ENCODE results near the gene BCL2A1. TPM values are rescaled to one million over a fixed set of nuclear protein-coding genes. Genes with fewer than 3 reads are reported as not detected.

Gene BCL2A1
- total RNA-seq, 1 donor from 2014 or later = not detected

DNA sequence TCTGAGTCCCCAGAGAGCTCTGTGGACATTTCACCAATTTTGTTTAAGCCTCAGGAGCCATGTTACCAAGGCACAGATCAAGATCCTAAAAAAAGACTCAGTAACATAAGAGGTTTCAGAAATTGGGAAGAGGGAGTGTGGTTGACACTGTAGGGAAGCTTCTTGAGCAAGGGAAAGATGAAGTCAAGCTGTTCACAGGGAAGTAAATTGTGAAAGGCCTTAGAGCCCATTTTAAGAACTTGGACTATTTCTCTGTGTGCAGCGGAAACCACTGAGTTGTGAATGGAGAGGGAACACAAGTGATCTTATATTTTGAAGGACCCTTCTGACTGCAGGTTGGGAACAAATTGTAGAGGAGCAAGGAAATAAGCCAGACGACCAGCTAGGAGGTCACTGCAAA is 18.7 kb downstream of the BCL2A1 start:
- DNase-seq (ENCODE audit: low spot score in 2 of 2) = no peak
- TF ChIP-seq, protein P1, sequence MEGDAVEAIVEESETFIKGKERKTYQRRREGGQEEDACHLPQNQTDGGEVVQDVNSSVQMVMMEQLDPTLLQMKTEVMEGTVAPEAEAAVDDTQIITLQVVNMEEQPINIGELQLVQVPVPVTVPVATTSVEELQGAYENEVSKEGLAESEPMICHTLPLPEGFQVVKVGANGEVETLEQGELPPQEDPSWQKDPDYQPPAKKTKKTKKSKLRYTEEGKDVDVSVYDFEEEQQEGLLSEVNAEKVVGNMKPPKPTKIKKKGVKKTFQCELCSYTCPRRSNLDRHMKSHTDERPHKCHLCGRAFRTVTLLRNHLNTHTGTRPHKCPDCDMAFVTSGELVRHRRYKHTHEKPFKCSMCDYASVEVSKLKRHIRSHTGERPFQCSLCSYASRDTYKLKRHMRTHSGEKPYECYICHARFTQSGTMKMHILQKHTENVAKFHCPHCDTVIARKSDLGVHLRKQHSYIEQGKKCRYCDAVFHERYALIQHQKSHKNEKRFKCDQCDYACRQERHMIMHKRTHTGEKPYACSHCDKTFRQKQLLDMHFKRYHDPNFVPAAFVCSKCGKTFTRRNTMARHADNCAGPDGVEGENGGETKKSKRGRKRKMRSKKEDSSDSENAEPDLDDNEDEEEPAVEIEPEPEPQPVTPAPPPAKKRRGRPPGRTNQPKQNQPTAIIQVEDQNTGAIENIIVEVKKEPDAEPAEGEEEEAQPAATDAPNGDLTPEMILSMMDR (IDR thresholded peaks at IDR 0.05) = no peak
- Histone ChIP-seq H3K36me3 (no peaks in the 10 kb centered on the region), H3K27ac (no peak overlapping the region), H3K9me3 (no peaks in the 10 kb centered on the region), H3K27me3 (no peaks in the 10 kb centered on the region), H3K4me1 (no peaks in the 10 kb centered on the region), H3K4me3 (no peak overlapping the region)
- intact Hi-C loops (cut with DNase I) = no loop called here

DNA sequence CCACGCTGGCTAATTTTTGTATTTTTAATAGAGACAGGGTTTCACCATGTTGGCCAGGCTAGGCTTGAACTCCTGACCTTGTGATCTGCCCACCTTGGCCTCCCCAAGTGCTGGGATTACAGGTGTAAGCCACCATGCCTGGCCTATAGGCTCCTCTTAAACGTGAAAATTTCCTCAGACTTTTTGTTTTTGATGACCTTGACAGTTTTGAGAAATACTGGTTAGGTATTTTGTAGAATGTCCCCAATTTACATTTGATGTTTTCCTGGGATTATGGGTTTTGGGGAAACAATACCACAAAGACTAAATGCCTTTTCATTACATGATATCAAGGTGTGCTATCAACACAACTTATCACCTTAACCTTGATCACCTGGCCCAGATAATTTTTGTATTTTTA is 20.7 kb downstream of the BCL2A1 start:
- no peaks in the 10 kb centered on the region for H3K27me3 ChIP-seq
- no peak for DNase-seq (ENCODE audit: low spot score in 2 of 2)
- H3K9me3 ChIP-seq = no peaks in the 10 kb centered on the region
- no peak overlapping the region for H3K4me3 ChIP-seq
- H3K27ac ChIP-seq = no peak overlapping the region
- intact Hi-C loops (cut with DNase I) = no loop called here
- no peaks in the 10 kb centered on the region for H3K4me1 ChIP-seq
- TF ChIP-seq, protein P1 (IDR thresholded peaks at IDR 0.05) = no peak
- no peaks in the 10 kb centered on the region for H3K36me3 ChIP-seq

DNA sequence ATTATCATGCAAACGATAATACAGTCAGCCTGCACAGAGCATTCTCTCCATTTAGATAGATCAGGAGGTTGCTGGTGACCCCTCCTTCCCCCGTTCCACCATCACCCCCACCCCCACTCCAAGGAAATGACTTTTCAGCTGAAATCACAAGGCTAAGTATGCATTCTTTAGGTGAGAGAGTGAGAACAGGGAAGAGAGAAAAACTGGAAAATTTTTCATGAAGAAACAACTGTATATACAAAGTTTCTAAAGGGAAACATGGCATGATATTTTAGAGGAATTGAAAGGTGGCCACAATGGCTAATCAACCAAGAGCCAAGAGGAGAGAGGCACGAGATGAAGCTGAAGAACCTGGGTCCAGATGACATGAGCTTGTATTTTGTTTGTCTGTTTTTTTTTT is 22.2 kb downstream of the BCL2A1 start:
- H3K4me3 ChIP-seq = no peak overlapping the region
- no peak overlapping the region for H3K27ac ChIP-seq
- intact Hi-C loops (cut with DNase I) = no loop called here
- no peak for DNase-seq (ENCODE audit: low spot score in 2 of 2)
- H3K4me1 ChIP-seq = no peaks in the 10 kb centered on the region
- TF ChIP-seq, protein P1 (IDR thresholded peaks at IDR 0.05) = no peak
- H3K27me3 ChIP-seq = no peaks in the 10 kb centered on the region
- no peaks in the 10 kb centered on the region for H3K9me3 ChIP-seq
- no peaks in the 10 kb centered on the region for H3K36me3 ChIP-seq

DNA sequence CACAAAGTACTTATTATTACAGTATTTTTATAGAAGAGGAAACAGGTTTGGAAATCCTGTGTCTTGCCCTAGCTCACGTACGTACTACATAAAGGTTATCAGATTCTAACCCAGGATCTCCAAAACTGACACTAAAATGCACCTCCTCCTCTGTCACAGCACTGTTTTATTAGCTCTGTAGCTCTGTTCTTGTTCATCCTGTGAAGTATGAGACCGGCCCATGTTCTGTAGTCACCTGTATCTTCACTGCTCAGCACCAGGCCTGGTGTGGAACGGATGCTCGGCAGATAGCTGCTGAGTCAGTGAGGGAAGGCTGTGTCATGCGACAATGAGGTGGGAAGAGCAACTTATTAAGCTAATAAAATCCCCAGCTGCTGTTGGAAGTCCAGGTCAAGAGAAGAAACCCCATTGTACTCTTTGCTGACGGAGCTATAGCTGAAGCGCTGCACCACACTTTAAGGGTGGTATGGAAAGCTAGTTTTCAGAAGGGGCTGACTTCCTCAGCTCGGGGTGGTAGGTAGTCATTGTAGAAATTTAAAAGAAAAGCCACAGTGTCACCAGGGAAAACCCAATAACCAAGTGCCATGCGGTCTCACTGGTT is 22.8 kb downstream of the BCL2A1 start:
- TF ChIP-seq, protein P1 (IDR thresholded peaks at IDR 0.05) = no peak
- Histone ChIP-seq H3K36me3 (no peaks in the 10 kb centered on the region), H3K4me1 (no peaks in the 10 kb centered on the region), H3K9me3 (no peaks in the 10 kb centered on the region), H3K4me3 (no peak overlapping the region), H3K27ac (no peak overlapping the region), H3K27me3 (no peaks in the 10 kb centered on the region)
- DNase-seq (ENCODE audit: low spot score in 2 of 2) = no peak
- intact Hi-C loops (cut with DNase I) = no loop called here

DNA sequence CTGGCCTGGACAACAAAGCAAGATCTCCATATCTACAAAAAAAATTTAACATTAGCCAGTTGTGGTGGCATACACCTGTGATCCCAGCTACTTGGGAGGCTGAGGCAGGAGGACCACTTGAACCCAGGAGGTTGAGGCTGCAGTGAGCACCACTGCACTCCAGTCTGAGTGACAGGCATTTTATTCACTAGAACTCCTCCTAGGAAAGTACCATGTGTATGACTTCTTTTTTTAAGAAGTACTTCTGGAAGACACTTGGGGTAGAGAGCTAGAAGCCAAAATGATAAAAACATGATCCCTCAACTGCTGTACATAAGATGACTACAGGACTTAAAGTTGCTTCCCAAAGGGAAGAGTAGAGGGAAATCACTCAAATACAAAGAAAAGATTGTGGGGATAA is 24.0 kb downstream of the BCL2A1 start:
- no peaks in the 10 kb centered on the region for H3K27me3 ChIP-seq
- DNase-seq (ENCODE audit: low spot score in 2 of 2) = no peak
- H3K36me3 ChIP-seq = no peaks in the 10 kb centered on the region
- H3K27ac ChIP-seq = no peak overlapping the region
- intact Hi-C loops (cut with DNase I) = no loop called here
- H3K9me3 ChIP-seq = no peaks in the 10 kb centered on the region
- no peak overlapping the region for H3K4me3 ChIP-seq
- H3K4me1 ChIP-seq = no peaks in the 10 kb centered on the region
- TF ChIP-seq, protein P1 (IDR thresholded peaks at IDR 0.05) = no peak

DNA sequence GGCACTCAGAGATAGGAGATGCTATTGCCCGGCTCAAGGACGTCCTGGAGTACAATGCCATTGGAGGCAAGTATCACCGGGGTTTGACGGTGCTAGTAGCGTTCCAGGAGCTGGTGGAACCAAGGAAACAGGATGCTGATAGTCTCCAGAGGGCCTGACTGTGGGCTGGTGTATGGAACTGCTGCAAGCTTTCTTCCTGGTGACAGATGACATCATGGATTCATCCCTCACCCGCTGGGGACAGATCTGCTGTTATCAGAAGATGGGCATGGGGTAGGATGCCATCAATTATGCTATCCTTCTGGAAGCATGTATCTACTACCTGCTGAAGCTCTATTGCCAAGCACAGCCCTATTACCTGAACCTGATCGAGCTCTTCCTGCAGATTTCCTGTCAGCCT is 26.4 kb downstream of the BCL2A1 start:
- Histone ChIP-seq H3K4me3 (no peak overlapping the region), H3K27ac (no peak overlapping the region), H3K36me3 (no peaks in the 10 kb centered on the region), H3K9me3 (no peaks in the 10 kb centered on the region), H3K27me3 (no peaks in the 10 kb centered on the region), H3K4me1 (no peaks in the 10 kb centered on the region)
- no peak for DNase-seq (ENCODE audit: low spot score in 2 of 2)
- intact Hi-C loops (cut with DNase I) = no loop called here
- TF ChIP-seq, protein P1 (IDR thresholded peaks at IDR 0.05) = no peak
